DND-41 (cell line): ENCODE results near the gene SND1.

Experiments used
- ATAC-seq: fragments of 200-7000 bp; cut with Tn5 transposase; 3 replicates; pipeline ENCODE4 v1.9.1; 2021; ENCODE audit warnings: low read depth; ENCODE audit not compliant: insufficient read depth
- DNase-seq: peaks from one replicate; pipeline ENCODE4 v3.0.0-alpha.2; 2020
- H2AFZ ChIP-seq: 2 replicates; pipeline ENCODE4 v1.6.0; 2012; ENCODE audit warnings: low read depth, low read length
- H3K27ac ChIP-seq: 2 replicates; pipeline ENCODE4 v1.5.1; 2012; ENCODE audit warnings: low read length, inconsistent platforms
- H3K27me3 ChIP-seq: fragments of 200-600 bp; sonication (generic); 2 replicates; pipeline ENCODE4 v1.6.0; 2012; ENCODE audit warnings: low read length, mild to moderate bottlenecking, inconsistent platforms; ENCODE audit not compliant: insufficient read depth, poor library complexity
- H3K36me3 ChIP-seq: 2 replicates; pipeline ENCODE4 v1.5.1; 2012; ENCODE audit warnings: low read length, inconsistent platforms; ENCODE audit not compliant: insufficient read depth
- H3K4me1 ChIP-seq: 2 replicates; pipeline ENCODE4 v1.5.1; 2012; ENCODE audit warnings: mild to moderate bottlenecking, low read length; ENCODE audit not compliant: insufficient read depth
- H3K4me2 ChIP-seq: 2 replicates; pipeline ENCODE4 v1.6.0; 2012; ENCODE audit warnings: mild to moderate bottlenecking, moderate library complexity, low read length, inconsistent platforms; ENCODE audit not compliant: insufficient read depth
- H3K4me3 ChIP-seq, 2 experiments: fragments of 200-600 bp in 1 of 2; shearing (Covaris generic) in 1 of 2; 2 replicates each; pipeline ENCODE4 v1.5.1; 2012 to 2016; ENCODE audit warnings: inconsistent platforms in 2 of 2, low read length in 2 of 2, mild to moderate bottlenecking in 2 of 2, low read depth in 1 of 2, moderate library complexity in 1 of 2
- H3K79me2 ChIP-seq: 2 replicates; pipeline ENCODE4 v1.6.0; 2012; ENCODE audit warnings: low read length, inconsistent platforms; ENCODE audit not compliant: insufficient read depth
- H3K9ac ChIP-seq: 2 replicates; pipeline ENCODE4 v1.6.0; 2012; ENCODE audit warnings: low read depth, mild to moderate bottlenecking, inconsistent platforms, low read length, moderate library complexity
- H3K9me3 ChIP-seq: 2 replicates; pipeline ENCODE4 v1.5.1; 2012; ENCODE audit warnings: low read length, moderate library complexity, mild to moderate bottlenecking, inconsistent platforms; ENCODE audit not compliant: insufficient read depth, severe bottlenecking
- H4K20me1 ChIP-seq: 2 replicates; pipeline ENCODE4 v1.6.0; 2012; ENCODE audit warnings: low read length; ENCODE audit not compliant: insufficient read depth
- CTCF ChIP-seq: IDR thresholded peaks from 2 replicates; pipeline ENCODE4 v1.5.1; 2012; ENCODE audit warnings: borderline replicate concordance, low read length, moderate library complexity, mild to moderate bottlenecking; ENCODE audit not compliant: poor library complexity, severe bottlenecking; ENCODE audit errors: extremely low read depth
- EZH2 ChIP-seq: IDR thresholded peaks from 3 replicates; pipeline ENCODE4 v1.6.1; 2012; ENCODE audit warnings: borderline replicate concordance, low read depth, mild to moderate bottlenecking, moderate library complexity, low read length, inconsistent platforms; ENCODE audit not compliant: severe bottlenecking

SND1 gene

DNA sequence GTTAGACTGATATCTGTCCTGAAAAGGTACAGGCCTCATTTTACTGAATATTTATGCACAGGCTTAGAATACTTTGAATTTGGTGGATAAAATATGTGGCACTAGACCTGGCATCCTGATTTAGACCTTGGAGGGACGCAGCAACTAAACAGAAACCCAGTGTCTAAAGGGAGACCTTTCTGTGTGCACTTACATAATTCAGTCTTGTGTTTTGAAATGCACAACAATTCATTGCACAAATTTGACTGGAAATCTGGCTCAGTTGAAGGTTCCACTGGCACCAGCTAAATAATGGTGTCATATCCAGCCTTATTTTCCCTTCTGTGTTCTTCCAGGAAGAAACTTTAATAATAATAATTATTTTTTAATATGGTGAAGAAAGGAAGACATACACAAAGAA is 142.1 kb downstream of the SND1 start:
- TF ChIP-seq CTCF (no peak), EZH2 (no peak)
- no peak for ATAC-seq

DNA sequence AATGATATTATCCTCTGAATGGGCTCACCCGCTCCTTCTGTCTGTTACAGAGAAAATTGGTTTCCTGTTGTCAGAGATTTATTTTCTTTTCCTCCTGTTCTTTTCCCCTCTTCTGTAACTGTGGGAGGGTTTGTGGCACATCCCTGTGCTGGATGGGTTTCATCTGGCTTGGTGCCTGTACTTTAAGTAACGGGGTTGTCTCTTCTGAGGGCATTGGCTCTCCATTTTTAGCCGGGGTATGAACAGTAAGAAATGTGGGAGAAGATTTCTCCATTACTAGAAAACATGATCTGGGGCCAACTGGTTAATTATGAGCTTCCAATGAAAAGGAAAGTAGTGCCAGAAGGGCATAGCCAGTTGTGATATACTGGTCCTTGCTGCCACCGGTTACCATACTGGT is 142.6 kb downstream of the SND1 start:
- Histone ChIP-seq H3K9me3 (no peaks in the 10 kb centered on the region), H3K36me3 (no peaks in the 10 kb centered on the region; the same call in 1 of the 2 replicates), H3K9ac (no peak overlapping the region), H3K4me3 (no peak overlapping the region), H3K27ac (no peak overlapping the region), H3K27me3 (no peaks in the 10 kb centered on the region), H3K4me1 (no peaks in the 10 kb centered on the region), H4K20me1 (peaks cover 43% of the 10 kb centered on the region), H2AFZ (no peak overlapping the region), H3K4me2 (no peak overlapping the region), H3K79me2 (peaks cover 17% of the 10 kb centered on the region)
- no peak for TF ChIP-seq CTCF
- no peak for TF ChIP-seq EZH2
- no peak for DNase-seq
- no peak for ATAC-seq

More for the DNA sequence above, 142.1 kb downstream of the SND1 start:
- Histone ChIP-seq H2AFZ (no peak overlapping the region), H3K9me3 (no peaks in the 10 kb centered on the region), H3K27ac (no peak overlapping the region), H4K20me1 (peaks cover 42% of the 10 kb centered on the region), H3K36me3 (no peaks in the 10 kb centered on the region; the same call in 1 of the 2 replicates), H3K79me2 (peaks cover 17% of the 10 kb centered on the region), H3K4me2 (no peak overlapping the region), H3K9ac (no peak overlapping the region), H3K4me3 (no peak overlapping the region), H3K4me1 (no peaks in the 10 kb centered on the region), H3K27me3 (no peaks in the 10 kb centered on the region)
- no peak for DNase-seq

DNA sequence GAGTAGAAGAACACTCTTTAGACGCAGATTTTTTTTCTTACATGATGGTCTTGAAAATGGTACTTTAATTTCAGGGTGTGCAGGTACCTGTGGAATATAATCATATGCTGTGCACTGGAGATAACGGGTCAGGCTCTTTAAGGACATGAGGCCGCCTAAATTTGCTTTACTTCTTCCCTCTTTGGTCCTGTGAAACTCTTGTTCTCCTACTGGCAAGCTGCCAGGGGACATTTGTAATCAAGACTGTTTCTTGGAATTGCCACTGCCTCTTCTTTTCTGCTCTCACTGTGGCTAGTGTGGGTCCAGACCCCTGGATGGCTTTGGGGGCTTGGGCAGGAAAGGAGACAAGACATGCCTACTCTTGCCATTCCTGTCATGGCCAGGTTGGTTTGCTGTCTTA is 146.0 kb downstream of the SND1 start:
- Histone ChIP-seq H3K9me3 (no peaks in the 10 kb centered on the region), H3K36me3 (no peaks in the 10 kb centered on the region), H3K4me1 (no peaks in the 10 kb centered on the region), H3K79me2 (peaks cover 12% of the 10 kb centered on the region), H3K4me2 (no peak overlapping the region), H4K20me1 (peaks cover 32% of the 10 kb centered on the region), H3K9ac (no peak overlapping the region), H3K4me3 (no peak overlapping the region), H3K27ac (no peak overlapping the region), H2AFZ (no peak overlapping the region), H3K27me3 (no peaks in the 10 kb centered on the region)
- TF ChIP-seq EZH2 (no peak), CTCF (no peak)
- DNase-seq (no peak), ATAC-seq (no peak)
